ENCODE data around the gene MPEG1.

- TF ChIP-seq SMC3 (IDR thresholded peaks at IDR 0.05; ENCODE audit: low read depth, low read length) (no peak), CTCF (conservative IDR thresholded peaks at IDR 0.05; ENCODE audit: low read depth, low read length) (peak; percentile 43), RAD21 (IDR thresholded peaks at IDR 0.05; ENCODE audit: low read length) (0 out of 2 replicates have a peak, but pooled peaks have one; percentile 8), USF2 (IDR thresholded peaks at IDR 0.05; ENCODE audit: low read depth, low read length) (no peak), CHD1 (IDR thresholded peaks at IDR 0.05; ENCODE audit: low read depth, low read length) (no peak), MAFK (IDR thresholded peaks at IDR 0.05; ENCODE audit: low read depth, low read length) (no peak), RFX5 (IDR thresholded peaks at IDR 0.05; ENCODE audit: low read depth, low read length) (no peak), POLR2A (IDR thresholded peaks at IDR 0.05; ENCODE audit: low read depth, low read length) (no peak), CEBPB (IDR thresholded peaks at IDR 0.05; ENCODE audit: low read depth, low read length) (no peak), MAZ (IDR thresholded peaks at IDR 0.05; ENCODE audit: borderline replicate concordance, low read depth, low read length) (no peak), ELK1 (IDR thresholded peaks at IDR 0.05; ENCODE audit: borderline replicate concordance, low read depth, low read length) (no peak), MXI1 (IDR thresholded peaks at IDR 0.05; ENCODE audit: borderline replicate concordance, low read depth, low read length) (no peak)
These were observed 26.6 kb downstream of the MPEG1 start for GRCh38 chr11:59186130-59186594.
